Stimulated activated naive CD4-positive, alpha-beta T cell treated with Interleukin-2 at 50 U/mL for 16 hours (primary cell): ENCODE measurements around the gene AFTPH.

Source experiments
- DNase-seq: peaks from one replicate; lab custom pipeline; 2025; lab: John Stamatoyannopoulos, UW

AFTPH gene

GRCh38 chr2:64612575-64613195, 88.6 kb downstream of the AFTPH start:
- DNase-seq, result no peak

- DNase-seq, result no peak
These were observed 89.1 kb downstream of the AFTPH start for GRCh38 chr2:64613276-64613675.

- no peak for DNase-seq
These were observed 91.2 kb downstream of the AFTPH start for GRCh38 chr2:64615192-64615763.

GRCh38 chr2:64615844-64616536, 91.9 kb downstream of the AFTPH start:
- DNase-seq, result no peak

- DNase-seq, result no peak
These were observed 93.6 kb downstream of the AFTPH start for GRCh38 chr2:64617631-64618151.

- no peak for DNase-seq
These were observed 96.5 kb downstream of the AFTPH start for GRCh38 chr2:64620661-64621060.

- no peak for DNase-seq
These were observed 98.5 kb downstream of the AFTPH start for GRCh38 chr2:64622443-64623241.

- no peak for DNase-seq
These were observed 99.2 kb downstream of the AFTPH start for GRCh38 chr2:64623242-64623850.

GRCh38 chr2:64624108-64624610, 100.0 kb downstream of the AFTPH start:
- no peak for DNase-seq

GRCh38 chr2:64624862-64625261, 100.7 kb downstream of the AFTPH start:
- DNase-seq, result no peak

- DNase-seq, result no peak
These were observed 101.4 kb downstream of the AFTPH start for GRCh38 chr2:64625299-64626145.

GRCh38 chr2:64626146-64626809, 102.2 kb downstream of the AFTPH start:
- DNase-seq, result no peak

GRCh38 chr2:64626963-64627760, 103.0 kb downstream of the AFTPH start:
- DNase-seq, result no peak

GRCh38 chr2:64627860-64628841, 104.0 kb downstream of the AFTPH start:
- no peak for DNase-seq

GRCh38 chr2:64629329-64629781, 105.2 kb downstream of the AFTPH start:
- DNase-seq, result no peak

- DNase-seq, result no peak
These were observed 105.7 kb downstream of the AFTPH start for GRCh38 chr2:64629875-64630274.

- DNase-seq, result no peak
These were observed 106.6 kb downstream of the AFTPH start for GRCh38 chr2:64630752-64631151.

- DNase-seq, result no peak
These were observed 107.6 kb downstream of the AFTPH start for GRCh38 chr2:64631771-64632170.
